NCI-H2227 (cell line): Measurements from ENCODE around the gene FER.
"Not testable (repeated sequence)": the region's sequence is repeated elsewhere in the genome, so short reads cannot be mapped to it uniquely, and the experiment has no call there.

Experiments
- DNase-seq: peaks from one replicate; lab custom pipeline; 2025; ENCODE audit not compliant: unreplicated experiment; lab: John Stamatoyannopoulos, UW

The FER gene

GRCh38 chr5:108743846-108744245 lies 3.9 kb upstream of the FER start:
- no peak for DNase-seq

- peak; percentile 1 for DNase-seq
Measured at GRCh38 chr5:108747111-108747773, 455 bp upstream of the FER start.

GRCh38 chr5:108748401-108749127 lies 867 bp downstream of the FER start:
- peak; percentile 96 for DNase-seq

GRCh38 chr5:108749128-108749861 lies 1.6 kb downstream of the FER start:
- peak; percentile 79 for DNase-seq

- DNase-seq: no peak
Measured at GRCh38 chr5:108753331-108753730, 5.6 kb downstream of the FER start.

GRCh38 chr5:108753877-108754276 lies 6.2 kb downstream of the FER start:
- DNase-seq: no peak

GRCh38 chr5:108760512-108760911 lies 12.8 kb downstream of the FER start:
- DNase-seq: no peak

- no peak for DNase-seq
Measured at GRCh38 chr5:108762660-108763059, 15.0 kb downstream of the FER start.

- no peak for DNase-seq
Measured at GRCh38 chr5:108763222-108763916, 15.7 kb downstream of the FER start.

GRCh38 chr5:108765647-108766046 lies 17.9 kb downstream of the FER start:
- no peak for DNase-seq

- DNase-seq: not testable (repeated sequence)
Measured at GRCh38 chr5:108766916-108767315, 19.2 kb downstream of the FER start.

GRCh38 chr5:108769352-108769751 lies 21.7 kb downstream of the FER start:
- DNase-seq: no peak

- no peak for DNase-seq
Measured at GRCh38 chr5:108772626-108773025, 24.9 kb downstream of the FER start.

- DNase-seq: no peak
Measured at GRCh38 chr5:108773330-108773729, 25.6 kb downstream of the FER start.

GRCh38 chr5:108774079-108774478 lies 26.4 kb downstream of the FER start:
- DNase-seq: not testable (repeated sequence)

- not testable (repeated sequence) for DNase-seq
Measured at GRCh38 chr5:108777582-108777981, 29.9 kb downstream of the FER start.

- DNase-seq: not testable (repeated sequence)
Measured at GRCh38 chr5:108784577-108784976, 36.9 kb downstream of the FER start.

GRCh38 chr5:108786806-108787483 lies 39.2 kb downstream of the FER start:
- no peak for DNase-seq

- DNase-seq: no peak
Measured at GRCh38 chr5:108788142-108788541, 40.4 kb downstream of the FER start.

GRCh38 chr5:108793207-108793606 lies 45.5 kb downstream of the FER start:
- DNase-seq: no peak

- not testable (repeated sequence) for DNase-seq
Measured at GRCh38 chr5:108794349-108794748, 46.7 kb downstream of the FER start.
